Left lung (tissue), 10 donors: Measurements from ENCODE around the gene EXOC2. TPM values are rescaled to one million over a fixed set of nuclear protein-coding genes. Genes with fewer than 3 reads are reported as not detected.

Experiments used
- ATAC-seq: fragments of 200-7000 bp; cut with Tn5 transposase; one replicate; pipeline ENCODE4 v1.9.1; 2020; ENCODE audit warnings: moderate library complexity
- DNase-seq, 4 donors: peaks; one replicate each; pipeline ENCODE4 v3.0.0-alpha.2; 2013 to 2020
- H3K27ac ChIP-seq, 2 donors: fragments of 200-600 bp; sonication (generic) in 1 of 2; one replicate each; pipeline versions ENCODE4 v1.5.0 to v1.8.0; 2020 to 2021
- H3K27me3 ChIP-seq, 2 donors: fragments of 200-600 bp; sonication (generic) in 1 of 2; one replicate each; pipeline versions ENCODE4 v1.5.0 to v1.8.0; 2020 to 2021
- H3K36me3 ChIP-seq, 2 donors: fragments of 200-600 bp; sonication (generic) in 1 of 2; one replicate each; pipeline versions ENCODE4 v1.5.0 to v1.8.0; 2020 to 2021
- H3K4me1 ChIP-seq, 2 donors: fragments of 200-600 bp; one replicate each; pipeline ENCODE4 v1.8.0; 2021
- H3K4me3 ChIP-seq, 2 donors: fragments of 200-600 bp; sonication (generic) in 1 of 2; one replicate each; pipeline versions ENCODE4 v1.5.0 to v1.8.0; 2020 to 2021; ENCODE audit warnings: mild to moderate bottlenecking in 1 of 2
- H3K9me3 ChIP-seq, 2 donors: fragments of 200-600 bp; sonication (generic) in 1 of 2; one replicate each; pipeline versions ENCODE4 v1.5.0 to v1.8.0; 2020 to 2021
- intact Hi-C, 2 donors: fragments of 100-400 bp; cut with DNase I; formaldehyde crosslinking; loops; one replicate each; pipeline versions ENCODE4 v1.11.2 to v1.14.2; 2022
- polyA plus RNA-seq, 6 donors: library from polyadenylated mRNA; unstranded; fragments of 120-200 nt; gene quantifications; one replicate each; pipeline ENCODE4 v1.2.1, GENCODE V29; 2013; ENCODE audit not compliant: insufficient read length in 6 of 6
- total RNA-seq, 2 donors: library from RNA; stranded (reverse); fragmentation: NEBNext Ultra II Directional; extraction: Animal tissue kit (Norgen Biotek cat#: 25700); gene quantifications; one replicate each; pipeline ENCODE4 v1.2.1, GENCODE V29; 2021
- TF ChIP-seq, protein P1 (sequence below), 2 donors: fragments of 200-600 bp; sonication (generic) in 1 of 2; IDR thresholded peaks; one replicate each; pipeline versions ENCODE4 v1.5.0 to v1.8.0; 2021; ENCODE audit warnings: antibody characterized with exemption in 2 of 2
- donor health status: DM: no; HTN: yes; CAD: no.
- donor health status: DM: no; HTN: no; CAD: no.

EXOC2 gene
- total and polyA plus RNA-seq, 8 donors = 19.8 to 30.4 (median 28.4) TPM

DNA sequence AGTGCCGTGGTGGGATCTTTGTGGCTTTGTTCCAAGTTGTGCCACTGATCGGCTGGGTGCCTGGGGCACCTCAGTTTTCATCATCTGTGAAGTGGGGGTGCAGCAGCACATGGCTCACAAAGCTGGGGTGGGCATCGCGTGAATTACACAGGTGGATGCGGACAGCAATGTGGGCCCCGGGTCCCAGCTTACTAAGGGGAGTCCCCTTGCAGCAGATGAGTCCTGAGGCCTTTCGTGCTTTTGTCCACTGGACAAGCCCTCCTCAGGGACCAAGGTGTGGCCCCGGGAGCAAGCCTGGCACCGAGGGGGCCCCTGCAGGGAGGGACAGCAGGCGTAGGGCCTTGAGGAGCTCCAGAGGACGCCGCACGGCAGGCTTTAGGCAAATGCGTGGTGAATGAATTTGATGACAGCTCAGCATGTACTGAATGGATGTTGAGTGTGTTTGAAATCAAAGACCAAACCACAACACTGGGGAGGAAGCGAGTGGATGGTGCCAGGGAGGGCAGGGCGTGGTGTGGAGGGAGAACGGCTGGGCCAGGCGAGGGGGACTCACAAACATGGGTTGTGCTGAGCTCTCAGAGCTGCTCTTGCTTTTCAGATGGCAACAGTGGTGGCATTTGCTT lies 248.2 kb downstream of the EXOC2 start:
- ATAC-seq (no peak), DNase-seq (no peak)
- TF ChIP-seq, protein P1, sequence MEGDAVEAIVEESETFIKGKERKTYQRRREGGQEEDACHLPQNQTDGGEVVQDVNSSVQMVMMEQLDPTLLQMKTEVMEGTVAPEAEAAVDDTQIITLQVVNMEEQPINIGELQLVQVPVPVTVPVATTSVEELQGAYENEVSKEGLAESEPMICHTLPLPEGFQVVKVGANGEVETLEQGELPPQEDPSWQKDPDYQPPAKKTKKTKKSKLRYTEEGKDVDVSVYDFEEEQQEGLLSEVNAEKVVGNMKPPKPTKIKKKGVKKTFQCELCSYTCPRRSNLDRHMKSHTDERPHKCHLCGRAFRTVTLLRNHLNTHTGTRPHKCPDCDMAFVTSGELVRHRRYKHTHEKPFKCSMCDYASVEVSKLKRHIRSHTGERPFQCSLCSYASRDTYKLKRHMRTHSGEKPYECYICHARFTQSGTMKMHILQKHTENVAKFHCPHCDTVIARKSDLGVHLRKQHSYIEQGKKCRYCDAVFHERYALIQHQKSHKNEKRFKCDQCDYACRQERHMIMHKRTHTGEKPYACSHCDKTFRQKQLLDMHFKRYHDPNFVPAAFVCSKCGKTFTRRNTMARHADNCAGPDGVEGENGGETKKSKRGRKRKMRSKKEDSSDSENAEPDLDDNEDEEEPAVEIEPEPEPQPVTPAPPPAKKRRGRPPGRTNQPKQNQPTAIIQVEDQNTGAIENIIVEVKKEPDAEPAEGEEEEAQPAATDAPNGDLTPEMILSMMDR (IDR thresholded peaks at IDR 0.05) = no peak
- Histone ChIP-seq H3K9me3 (no peaks in the 10 kb centered on the region), H3K4me1 (no peaks in the 10 kb centered on the region), H3K36me3 (no peaks in the 10 kb centered on the region), H3K27me3 (peaks cover 0 to 15% of the 10 kb centered on the region in 2 donors), H3K27ac (no peak overlapping the region), H3K4me3 (no peak overlapping the region)
- intact Hi-C loops = no loop called here

DNA sequence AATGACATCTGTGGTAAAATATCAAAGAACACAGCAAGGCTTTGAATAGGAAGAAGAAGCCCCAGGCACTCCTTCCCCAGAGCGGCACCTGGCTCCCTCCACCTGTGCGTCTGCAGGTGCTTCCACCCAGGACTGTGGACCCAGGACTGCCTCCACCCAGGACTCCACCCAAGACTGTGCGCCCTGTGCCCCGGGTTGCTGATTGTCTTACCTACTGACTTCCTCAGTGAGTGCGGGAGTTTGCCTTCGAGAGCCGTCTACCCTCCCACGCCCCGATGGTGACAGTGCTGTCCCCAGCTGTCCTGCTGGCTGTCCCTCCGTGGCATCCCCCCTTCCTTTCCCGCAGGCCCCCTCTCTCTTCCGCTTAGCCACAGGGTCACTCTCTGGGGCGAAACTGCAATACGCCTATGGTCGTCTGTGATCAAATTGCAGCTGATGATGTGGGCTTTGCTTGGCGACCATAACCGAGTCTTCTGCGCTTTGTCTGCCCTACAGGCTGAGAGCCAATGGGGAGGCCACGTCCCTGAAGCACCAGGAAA lies 249.2 kb downstream of the EXOC2 start:
- Histone ChIP-seq H3K36me3 (no peaks in the 10 kb centered on the region), H3K27me3 (peaks cover 0 to 15% of the 10 kb centered on the region in 2 donors), H3K9me3 (no peaks in the 10 kb centered on the region), H3K4me3 (no peak overlapping the region), H3K27ac (no peak overlapping the region), H3K4me1 (no peaks in the 10 kb centered on the region)
- no peak for DNase-seq
- TF ChIP-seq, protein P1 (IDR thresholded peaks at IDR 0.05) = no peak
- no peak for ATAC-seq
- intact Hi-C loops = no loop called here

DNA sequence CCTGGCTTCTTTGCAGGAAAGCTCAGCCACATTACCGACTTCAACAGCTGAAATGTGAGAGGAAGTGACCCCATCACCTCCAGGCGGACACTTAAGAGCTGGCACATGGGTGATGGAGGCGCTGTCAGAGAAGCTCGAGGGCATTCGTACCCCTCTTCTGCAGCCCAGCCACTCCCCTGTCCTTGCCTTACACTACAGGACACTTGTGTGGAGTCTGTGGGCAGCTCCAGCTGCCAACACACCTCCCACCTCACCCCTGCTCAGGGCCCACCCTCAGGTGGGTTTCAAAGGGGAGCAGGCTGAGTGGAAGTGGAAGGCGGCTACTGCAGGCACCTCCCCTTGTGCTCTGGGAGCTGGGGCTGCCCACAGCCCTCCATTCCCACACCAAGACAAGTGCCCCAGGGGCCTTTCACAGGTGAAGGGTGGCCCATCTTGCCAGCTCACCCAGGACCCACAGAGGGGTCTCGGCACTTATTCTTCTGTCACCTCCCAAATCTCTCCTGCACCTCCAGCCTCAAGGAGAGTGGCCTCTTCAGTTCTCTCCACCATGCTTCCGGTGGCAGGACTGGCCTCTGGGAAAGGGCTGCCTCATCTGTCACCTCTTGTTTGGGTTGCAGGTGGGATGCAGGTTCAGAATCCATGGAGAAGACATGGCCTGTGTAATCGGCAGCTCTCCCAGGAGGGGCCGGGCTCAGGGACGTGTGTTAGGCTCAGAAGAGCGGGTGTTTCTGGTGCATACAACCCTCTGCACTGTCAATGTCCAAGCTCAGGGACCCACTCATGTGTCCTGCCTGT lies 251.6 kb downstream of the EXOC2 start:
- no peak for DNase-seq
- H3K27ac ChIP-seq = no peak overlapping the region

DNA sequence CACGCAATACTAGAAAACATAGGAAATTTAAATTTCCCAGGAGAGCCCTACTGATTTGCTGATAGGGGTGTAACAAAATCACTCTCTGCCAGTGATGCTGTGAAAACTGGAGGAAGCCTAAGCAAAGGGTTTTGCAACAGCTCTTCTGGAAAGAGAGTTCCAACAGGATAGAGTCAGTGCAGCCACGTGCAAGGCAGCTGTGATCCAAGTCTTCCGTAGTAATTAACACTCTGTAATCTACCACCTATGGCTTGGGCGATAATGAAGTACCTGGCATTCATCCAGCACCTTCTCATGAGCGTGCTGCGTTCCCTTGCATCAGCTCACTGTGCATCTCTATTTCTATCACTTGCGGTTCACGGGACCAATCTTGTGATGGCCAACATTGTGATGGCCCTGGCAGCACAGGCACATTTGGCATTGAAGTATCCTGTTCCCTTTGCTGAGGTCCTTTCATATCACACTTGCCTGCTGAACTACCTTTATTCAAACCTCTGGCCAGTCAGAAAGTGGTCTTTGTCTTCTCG lies 253.2 kb downstream of the EXOC2 start:
- Histone ChIP-seq H3K27ac (no peak overlapping the region), H3K27me3 (peaks cover 0 to 5% of the 10 kb centered on the region in 2 donors), H3K9me3 (no peaks in the 10 kb centered on the region), H3K4me3 (no peak overlapping the region), H3K36me3 (no peaks in the 10 kb centered on the region), H3K4me1 (no peaks in the 10 kb centered on the region)
- no peak for DNase-seq
- intact Hi-C loops = no loop called here
- no peak for ATAC-seq
- TF ChIP-seq, protein P1 (IDR thresholded peaks at IDR 0.05) = no peak

More for the DNA sequence above, 251.6 kb downstream of the EXOC2 start:
- no peak for ATAC-seq
- Histone ChIP-seq H3K36me3 (no peaks in the 10 kb centered on the region), H3K27me3 (peaks cover 0 to 6% of the 10 kb centered on the region in 2 donors), H3K9me3 (no peaks in the 10 kb centered on the region), H3K4me3 (no peak overlapping the region), H3K4me1 (no peaks in the 10 kb centered on the region)
- intact Hi-C loops = no loop called here
- TF ChIP-seq, protein P1 (IDR thresholded peaks at IDR 0.05) = no peak

DNA sequence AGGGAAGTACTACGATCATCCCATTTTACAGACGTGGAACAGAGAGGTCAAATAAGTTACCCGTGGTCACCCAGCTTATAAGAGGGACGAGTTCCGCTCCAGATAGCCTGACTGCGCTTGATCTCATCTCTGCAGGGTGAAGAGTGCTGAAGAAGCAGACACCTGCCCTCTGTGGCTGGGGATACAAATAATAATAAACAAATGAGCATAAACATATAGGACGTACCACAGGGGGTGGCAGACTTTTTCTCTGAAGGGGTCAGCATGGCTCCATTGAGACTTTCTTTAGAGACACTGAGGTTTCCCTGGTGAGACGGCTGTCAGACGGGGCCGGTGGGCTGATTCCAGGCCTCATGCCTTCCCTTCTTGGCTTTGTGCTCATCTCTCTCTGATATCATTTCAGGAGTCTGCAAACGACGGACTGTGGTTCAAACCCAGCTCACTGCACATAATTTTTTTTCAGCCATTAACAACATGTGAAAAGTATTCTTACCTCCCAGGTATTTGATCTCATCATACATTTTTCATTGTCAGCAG lies 254.2 kb downstream of the EXOC2 start:
- TF ChIP-seq, protein P1 (IDR thresholded peaks at IDR 0.05) = no peak
- peaks cover 0 to 4% of the 10 kb centered on the region in 2 donors for H3K27me3 ChIP-seq
- no peaks in the 10 kb centered on the region for H3K36me3 ChIP-seq
- DNase-seq (no peak), ATAC-seq (no peak)
- H3K4me1 ChIP-seq = no peaks in the 10 kb centered on the region
- no peaks in the 10 kb centered on the region for H3K9me3 ChIP-seq
- H3K27ac ChIP-seq = no peak overlapping the region
- H3K4me3 ChIP-seq = no peak overlapping the region
- intact Hi-C loops = no loop called here
